SH-SY5Y (cell line): ENCODE data around the gene DPEP2.

Source experiments
- GATA2 ChIP-seq: IDR thresholded peaks from 2 replicates; pipeline ENCODE4 v1.6.1; 2011; ENCODE audit warnings: mild to moderate bottlenecking, low read depth, low read length
- GATA3 ChIP-seq: IDR thresholded peaks from 2 replicates; pipeline ENCODE4 v1.6.1; 2011; ENCODE audit warnings: low read depth, mild to moderate bottlenecking, low read length, moderate library complexity

Gene DPEP2

GRCh38 chr16:67951485-67951884, 47.8 kb downstream of the DPEP2 start:
- TF ChIP-seq GATA2, result no peak
- TF ChIP-seq GATA3, result no peak

- TF ChIP-seq GATA3 (no peak), GATA2 (no peak)
These were observed 48.9 kb downstream of the DPEP2 start for GRCh38 chr16:67950335-67950843.

- no peak for TF ChIP-seq GATA2
- TF ChIP-seq GATA3, result no peak
These were observed 49.6 kb downstream of the DPEP2 start for GRCh38 chr16:67949645-67950044.

GRCh38 chr16:67948015-67948414, 51.3 kb downstream of the DPEP2 start:
- TF ChIP-seq GATA2, result no peak
- no peak for TF ChIP-seq GATA3

GRCh38 chr16:67946966-67947558, 52.2 kb downstream of the DPEP2 start:
- no peak for TF ChIP-seq GATA3
- no peak for TF ChIP-seq GATA2

GRCh38 chr16:67946128-67946569, 53.1 kb downstream of the DPEP2 start:
- TF ChIP-seq GATA2 (no peak), GATA3 (no peak)

GRCh38 chr16:67945392-67945933, 53.8 kb downstream of the DPEP2 start:
- TF ChIP-seq GATA2 (no peak), GATA3 (no peak)

- TF ChIP-seq GATA3, result no peak
- no peak for TF ChIP-seq GATA2
These were observed 54.4 kb downstream of the DPEP2 start for GRCh38 chr16:67944690-67945391.

GRCh38 chr16:67943619-67944504, 55.4 kb downstream of the DPEP2 start, which contains the start of gene LCAT:
LCAT (minus strand) TSS chr16:67944120; CDS start chr16:67944101, 19 bp downstream.
- TF ChIP-seq GATA3 (no peak), GATA2 (no peak)

GRCh38 chr16:67943256-67943618, 56.0 kb downstream of the DPEP2 start:
- TF ChIP-seq GATA2 (no peak), GATA3 (no peak)

GRCh38 chr16:67942510-67943255, 56.6 kb downstream of the DPEP2 start:
- TF ChIP-seq GATA3 (no peak), GATA2 (no peak)

GRCh38 chr16:67942200-67942509, 57.1 kb downstream of the DPEP2 start:
- TF ChIP-seq GATA3, result no peak
- no peak for TF ChIP-seq GATA2

- TF ChIP-seq GATA3 (no peak), GATA2 (no peak)
These were observed 57.6 kb downstream of the DPEP2 start for GRCh38 chr16:67941469-67942199.
